ENCODE measurements around the gene PCMT1.

PCMT1 gene

DNA sequence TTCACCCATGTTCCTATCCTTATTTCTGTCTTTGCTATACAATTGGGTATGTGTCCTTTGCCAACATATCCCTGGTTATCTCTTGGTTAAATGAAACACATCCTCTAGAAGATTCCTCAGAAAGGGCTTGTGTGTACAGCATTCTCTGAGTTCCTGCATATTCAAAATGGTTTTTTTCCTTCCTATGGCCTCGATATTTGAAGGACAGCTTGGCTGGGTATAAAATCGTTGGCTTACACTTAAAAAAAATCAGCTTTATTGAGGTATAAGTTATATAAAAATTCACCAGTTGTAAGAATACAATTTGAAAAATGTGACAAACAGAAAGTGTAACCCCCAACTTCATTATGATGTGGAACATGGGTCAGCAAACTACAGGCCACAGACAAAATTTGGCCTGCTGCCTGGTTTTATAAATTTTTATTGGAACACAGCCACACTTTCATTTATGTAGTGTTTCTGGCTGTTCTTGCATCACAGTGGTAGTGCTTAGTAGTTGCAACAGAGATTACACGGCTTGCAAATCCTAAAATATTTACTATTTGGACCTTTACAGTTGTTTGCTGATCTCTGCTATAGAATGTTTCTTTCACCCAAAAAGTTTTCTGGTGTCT, 16.7 kb downstream of the PCMT1 start:
- H3K4me3 ChIP-seq (ENCODE audit: low read depth, low read length), result no peak overlapping the region
- DNase-seq (ENCODE audit: low read depth), result peak; percentile 27
- no peak for TF ChIP-seq CTCF (IDR thresholded peaks at IDR 0.05; ENCODE audit: low read depth, low read length)
- no peak for TF ChIP-seq POLR2A (IDR thresholded peaks at IDR 0.05; ENCODE audit: extremely low read depth, insufficient read length)
- no peak for TF ChIP-seq MYC (IDR thresholded peaks at IDR 0.05; ENCODE audit: low read depth, low read length)
- no peak for TF ChIP-seq MAX (IDR thresholded peaks at IDR 0.05; ENCODE audit: low read depth, low read length)

DNA sequence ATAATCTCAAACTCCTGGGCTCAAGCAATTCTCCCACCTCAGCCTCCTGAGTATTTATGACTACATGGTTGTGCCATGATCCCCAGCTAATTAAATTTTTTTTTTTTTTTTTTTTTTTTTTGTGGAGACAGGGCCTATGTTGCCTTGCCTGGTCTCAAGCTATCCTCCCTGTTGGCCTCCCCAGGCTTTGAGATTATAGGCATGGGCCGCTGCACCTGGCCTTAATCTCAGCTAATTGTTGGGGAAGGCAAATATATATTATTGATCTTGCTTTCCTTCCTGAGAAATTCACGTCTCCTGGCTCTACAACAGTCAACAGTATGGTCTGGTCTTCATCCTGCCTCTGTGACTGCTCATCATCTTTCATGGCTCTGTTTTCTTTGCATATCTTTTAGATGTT, 20.1 kb downstream of the PCMT1 start:
- DNase-seq (ENCODE audit: low read depth), result no peak
- TF ChIP-seq CTCF (IDR thresholded peaks at IDR 0.05; ENCODE audit: low read depth, low read length) (no peak), MAX (IDR thresholded peaks at IDR 0.05; ENCODE audit: low read depth, low read length) (no peak), POLR2A (IDR thresholded peaks at IDR 0.05; ENCODE audit: extremely low read depth, insufficient read length) (no peak), MYC (IDR thresholded peaks at IDR 0.05; ENCODE audit: low read depth, low read length) (no peak)
- H3K4me3 ChIP-seq (ENCODE audit: low read depth, low read length), result no peak overlapping the region

DNA sequence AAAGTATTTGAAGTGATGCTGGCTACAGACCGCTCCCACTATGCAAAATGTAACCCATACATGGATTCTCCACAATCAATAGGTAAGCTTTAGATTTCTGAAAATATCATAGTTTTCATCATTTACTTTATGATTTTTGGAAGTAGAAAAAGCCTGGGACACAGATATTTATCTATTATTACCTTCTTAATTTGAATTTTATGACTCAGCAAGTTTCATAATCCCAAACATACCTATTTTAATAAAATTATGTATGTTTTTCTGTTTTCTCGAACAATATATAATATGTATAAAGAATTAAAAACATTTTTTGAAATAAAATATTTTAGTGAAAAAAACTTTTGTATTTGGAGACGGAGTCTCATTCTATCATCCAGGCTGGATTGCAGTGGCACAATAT, 21.6 kb downstream of the PCMT1 start:
- TF ChIP-seq CTCF (IDR thresholded peaks at IDR 0.05; ENCODE audit: low read depth, low read length), result no peak
- no peak for TF ChIP-seq POLR2A (IDR thresholded peaks at IDR 0.05; ENCODE audit: extremely low read depth, insufficient read length)
- no peak for TF ChIP-seq MYC (IDR thresholded peaks at IDR 0.05; ENCODE audit: low read depth, low read length)
- no peak for TF ChIP-seq MAX (IDR thresholded peaks at IDR 0.05; ENCODE audit: low read depth, low read length)
- no peak overlapping the region for H3K4me3 ChIP-seq (ENCODE audit: low read depth, low read length)
- no peak for DNase-seq (ENCODE audit: low read depth)

DNA sequence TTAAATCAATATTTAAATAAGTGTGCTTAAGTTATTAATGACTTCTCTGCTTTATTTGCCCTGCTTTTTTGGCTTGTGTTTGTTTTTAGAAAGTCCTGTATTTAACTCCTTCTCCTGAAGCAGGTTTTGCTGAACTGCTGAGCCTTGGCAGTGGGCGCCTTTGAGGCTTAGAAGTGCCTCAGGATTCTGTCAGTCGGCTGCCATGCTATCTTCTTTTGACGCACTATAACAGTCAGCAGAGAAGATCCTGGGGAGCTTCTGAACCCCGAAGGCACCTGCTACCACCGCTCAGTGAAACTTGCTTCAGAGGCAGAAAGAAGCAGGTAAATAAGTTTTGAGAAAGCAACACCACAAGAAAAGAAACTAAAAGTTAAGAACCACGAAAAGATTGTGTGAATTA, 22.4 kb downstream of the PCMT1 start:
- no peak for DNase-seq (ENCODE audit: low read depth)
- TF ChIP-seq CTCF (IDR thresholded peaks at IDR 0.05; ENCODE audit: low read depth, low read length) (no peak), POLR2A (IDR thresholded peaks at IDR 0.05; ENCODE audit: extremely low read depth, insufficient read length) (no peak), MYC (IDR thresholded peaks at IDR 0.05; ENCODE audit: low read depth, low read length) (no peak), MAX (IDR thresholded peaks at IDR 0.05; ENCODE audit: low read depth, low read length) (no peak)
- H3K4me3 ChIP-seq (ENCODE audit: low read depth, low read length), result no peak overlapping the region

DNA sequence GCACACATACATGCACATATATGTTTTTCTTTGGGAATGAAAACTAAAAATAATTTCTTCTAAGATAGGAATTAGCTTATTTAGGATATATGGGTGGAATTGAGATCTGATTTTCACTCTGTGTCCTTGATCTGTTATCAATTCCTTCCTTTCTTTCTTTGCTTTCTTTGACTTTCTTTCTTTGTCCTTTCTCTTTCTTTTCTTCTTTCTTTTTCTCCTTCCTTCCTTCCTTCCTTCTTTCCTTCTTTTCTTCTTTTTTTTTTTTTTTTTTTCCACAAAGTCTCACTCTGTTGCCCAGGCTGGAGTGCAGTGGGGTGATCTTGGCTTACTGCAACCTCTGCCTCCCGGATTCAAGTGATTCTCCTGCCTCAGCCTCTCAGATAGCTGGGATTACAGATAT, 28.1 kb downstream of the PCMT1 start:
- TF ChIP-seq MYC (IDR thresholded peaks at IDR 0.05; ENCODE audit: low read depth, low read length) (no peak), CTCF (IDR thresholded peaks at IDR 0.05; ENCODE audit: low read depth, low read length) (no peak), MAX (IDR thresholded peaks at IDR 0.05; ENCODE audit: low read depth, low read length) (no peak), POLR2A (IDR thresholded peaks at IDR 0.05; ENCODE audit: extremely low read depth, insufficient read length) (no peak)
- no peak overlapping the region for H3K4me3 ChIP-seq (ENCODE audit: low read depth, low read length)
- no peak for DNase-seq (ENCODE audit: low read depth)

Measured in NB4 (cell line).